ENCODE data around the gene CD2.
"Not testable (repeated sequence)": the region's sequence is repeated elsewhere in the genome, so short reads cannot be mapped to it uniquely, and the experiment has no call there.

CD2 gene

DNA sequence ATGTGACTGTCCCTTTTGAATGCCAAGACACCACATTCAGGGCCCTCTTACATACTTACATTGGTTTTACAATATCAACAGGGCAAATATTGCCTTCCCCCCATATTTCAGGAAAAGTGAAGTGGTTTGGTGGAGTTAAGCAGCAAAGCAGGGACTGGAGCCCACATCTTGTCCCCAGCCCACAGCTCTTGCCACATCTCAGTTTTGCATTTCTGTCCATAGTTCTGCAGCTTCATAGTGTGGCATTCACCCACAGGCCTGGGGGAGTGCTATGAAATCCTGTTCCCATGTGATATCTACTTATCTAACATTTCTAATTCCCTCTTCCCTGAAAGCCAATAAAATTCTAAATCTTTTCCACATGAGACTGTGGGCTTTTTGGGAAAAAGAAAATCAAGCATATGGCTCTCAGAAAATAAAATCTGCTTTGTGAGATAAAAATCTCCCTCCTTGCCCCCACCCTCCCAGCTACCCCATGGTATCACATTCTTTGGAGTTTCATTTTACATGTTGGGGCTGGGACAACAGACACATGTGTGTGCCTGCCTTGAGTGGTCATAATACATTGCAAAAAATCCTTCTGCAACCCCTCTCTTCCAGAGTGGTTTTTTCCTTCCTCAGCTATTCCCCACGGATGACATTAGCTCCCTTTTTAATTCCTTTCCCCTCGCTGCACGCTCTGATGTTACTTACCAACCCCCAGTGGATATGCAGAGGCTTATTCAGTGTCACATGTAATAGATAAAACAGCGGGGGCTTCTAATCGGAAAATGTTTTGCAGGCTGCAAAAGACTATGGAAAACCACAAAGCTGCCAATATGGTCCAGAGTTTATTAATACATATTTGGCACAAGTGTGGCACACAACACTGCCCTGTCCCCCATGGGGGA lies 20.5 kb upstream of the CD2 start:
- DNase-seq: no peak

DNA sequence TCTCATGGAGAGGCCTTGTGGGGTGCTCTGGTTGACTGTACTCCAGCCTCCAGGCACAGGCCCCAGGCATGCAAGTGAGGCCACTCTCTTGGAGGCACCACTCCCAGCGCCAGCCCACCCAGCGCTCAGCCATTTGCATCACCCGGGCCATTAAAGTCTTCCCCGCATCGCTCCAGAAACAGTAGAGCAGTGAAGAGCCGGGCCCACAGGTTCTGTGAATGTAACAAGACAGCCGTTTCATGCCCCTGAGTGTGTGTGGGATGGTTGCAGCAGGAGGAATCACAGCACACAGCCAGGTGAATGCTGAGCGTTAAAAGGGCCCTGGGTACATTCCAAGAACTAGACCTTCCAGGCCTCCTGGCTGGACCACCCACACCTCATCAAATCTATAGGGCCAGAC lies 19.0 kb upstream of the CD2 start:
- no peak for DNase-seq

DNA sequence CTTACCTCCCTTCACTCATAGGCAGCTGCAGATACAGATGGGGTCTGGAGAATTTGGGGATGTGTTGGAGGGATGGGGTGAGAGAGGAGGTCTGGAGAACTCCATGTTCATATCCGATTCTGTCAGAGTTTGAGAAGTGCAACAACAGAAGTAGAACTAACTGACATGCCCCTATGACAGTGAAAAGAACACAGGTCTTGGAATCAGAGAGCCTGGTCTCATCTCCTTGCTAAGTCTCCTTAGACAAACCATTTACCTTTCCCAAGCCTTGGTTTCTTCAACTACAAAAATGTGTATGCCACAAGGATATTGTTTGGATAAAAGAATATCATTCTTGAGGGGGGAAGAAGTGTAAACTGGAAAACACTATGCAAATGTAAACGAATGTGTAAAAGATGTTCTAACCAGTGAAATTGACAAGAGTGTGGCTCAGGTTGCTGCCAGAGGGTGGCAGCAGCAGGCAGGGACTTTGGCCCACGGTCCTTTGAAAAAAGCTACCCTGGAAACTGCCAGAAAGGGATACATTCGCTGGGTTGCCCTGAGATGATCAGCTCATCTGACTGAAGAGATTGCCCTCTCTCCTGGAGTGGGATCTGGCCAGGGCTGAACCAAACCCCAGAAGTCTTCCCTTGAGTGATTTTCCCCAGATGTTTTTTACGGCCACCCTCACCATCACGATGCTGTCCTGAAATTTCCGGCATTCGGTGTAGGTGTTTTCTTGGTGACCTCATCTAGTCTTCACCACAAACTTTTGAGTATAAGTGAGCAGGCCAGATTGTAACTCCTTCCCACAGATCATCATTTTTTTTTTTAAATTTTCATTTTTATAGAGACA lies 17.0 kb upstream of the CD2 start:
- DNase-seq: peak; percentile 60

DNA sequence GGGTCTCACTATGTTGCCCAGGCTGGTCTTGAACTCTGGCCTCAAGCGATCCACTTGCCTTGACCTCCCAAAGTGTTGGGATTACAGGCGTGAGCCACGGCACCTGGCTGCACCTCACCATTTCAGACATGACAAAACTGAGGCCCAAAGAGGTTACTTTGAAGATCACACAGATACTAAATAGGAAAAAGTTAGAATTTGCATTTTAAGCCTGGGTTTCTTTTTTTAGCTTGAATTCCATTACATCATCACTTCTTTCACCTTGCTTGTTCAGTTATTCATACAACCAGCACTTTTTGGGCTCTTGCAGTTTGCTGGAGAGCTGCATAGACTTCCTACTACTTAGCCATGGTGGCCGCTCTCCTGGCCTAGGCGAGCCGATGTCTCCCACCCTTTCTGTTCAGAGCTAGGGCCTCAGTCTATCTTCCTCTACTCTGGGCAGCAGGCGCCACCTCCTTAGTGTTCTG lies 16.3 kb upstream of the CD2 start:
- DNase-seq: no peak

DNA sequence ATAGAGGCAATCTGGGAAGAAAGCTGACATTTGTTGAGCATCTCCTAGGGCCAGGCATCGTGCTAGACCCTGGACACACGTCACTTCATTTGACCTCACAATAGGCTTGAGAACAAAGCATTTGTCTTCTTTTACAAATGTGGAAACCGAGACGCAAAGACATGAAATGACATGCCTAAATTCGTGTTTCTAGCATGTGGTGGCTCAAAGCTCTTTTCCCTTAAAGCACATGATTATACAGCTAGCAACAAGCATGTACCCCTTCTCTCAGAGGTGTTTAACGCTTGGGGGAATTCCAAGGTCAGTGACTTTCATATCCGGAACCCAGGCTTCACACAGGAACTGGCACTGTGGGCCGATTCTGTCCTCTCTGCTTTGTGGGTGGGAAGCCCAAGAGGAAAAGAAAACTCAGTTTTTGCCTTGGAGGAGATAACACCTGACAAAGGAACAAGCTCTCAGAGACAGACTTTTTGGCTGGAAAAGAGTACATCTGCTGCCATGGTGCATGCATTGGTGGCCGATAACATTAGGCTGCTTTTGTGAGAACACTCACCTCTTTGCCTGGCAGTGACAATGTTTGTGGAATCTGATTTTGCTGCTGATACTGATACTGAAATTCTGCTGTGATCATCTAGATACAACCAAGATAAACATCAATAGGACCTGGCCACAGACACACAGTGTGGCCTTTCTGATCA lies 15.4 kb upstream of the CD2 start:
- DNase-seq: no peak

DNA sequence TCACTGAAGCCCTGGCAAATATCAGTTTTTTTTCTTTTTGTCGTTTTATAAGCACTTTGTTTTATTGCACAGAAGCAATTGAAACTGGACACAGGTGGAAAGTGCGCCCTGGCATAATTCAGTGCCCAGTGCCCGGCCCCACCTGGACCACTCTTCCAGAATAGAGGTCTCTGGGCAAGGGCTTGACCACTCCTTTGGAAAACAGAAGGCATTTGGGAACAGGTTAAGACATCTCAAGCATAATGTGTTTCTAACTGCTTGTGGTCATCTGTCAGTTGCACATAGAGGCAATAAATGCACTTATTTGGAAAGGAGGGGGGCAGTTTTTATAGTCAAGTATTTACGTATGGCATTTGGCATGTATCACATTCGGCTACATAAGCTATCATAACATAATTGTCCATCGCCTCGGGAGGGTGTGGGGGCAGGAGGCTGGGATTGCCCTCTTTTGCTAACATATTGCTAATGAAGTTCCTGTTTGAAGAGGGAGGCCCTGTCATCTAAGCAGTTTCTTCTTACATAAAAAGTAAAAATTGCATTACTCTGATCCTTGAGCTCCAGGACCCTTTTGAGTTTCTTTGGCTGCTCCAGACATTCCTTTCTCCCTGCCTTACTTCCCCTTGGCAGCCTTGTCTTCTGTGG lies 14.7 kb upstream of the CD2 start:
- DNase-seq: no peak

DNA sequence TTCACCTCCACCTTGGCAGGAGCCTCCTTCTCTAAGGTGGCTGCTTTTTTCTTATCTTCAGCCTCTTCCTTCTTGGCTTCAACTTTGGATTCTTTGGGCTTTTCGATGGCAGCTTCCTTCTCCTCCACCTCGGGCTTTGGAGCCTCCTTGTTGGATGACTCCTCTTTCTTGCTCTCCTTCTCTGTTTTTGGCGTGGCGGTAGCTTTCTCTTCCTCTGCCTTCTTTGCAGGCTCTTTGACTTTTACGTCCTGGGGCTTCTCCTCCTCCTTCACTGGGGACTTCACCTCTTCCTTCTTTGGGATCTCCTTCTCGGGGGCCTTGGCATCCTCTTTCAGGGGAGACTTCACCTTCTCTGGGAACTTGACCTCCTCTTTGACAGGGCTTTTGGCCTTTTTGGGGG lies 13.9 kb upstream of the CD2 start:
- no peak for DNase-seq

DNA sequence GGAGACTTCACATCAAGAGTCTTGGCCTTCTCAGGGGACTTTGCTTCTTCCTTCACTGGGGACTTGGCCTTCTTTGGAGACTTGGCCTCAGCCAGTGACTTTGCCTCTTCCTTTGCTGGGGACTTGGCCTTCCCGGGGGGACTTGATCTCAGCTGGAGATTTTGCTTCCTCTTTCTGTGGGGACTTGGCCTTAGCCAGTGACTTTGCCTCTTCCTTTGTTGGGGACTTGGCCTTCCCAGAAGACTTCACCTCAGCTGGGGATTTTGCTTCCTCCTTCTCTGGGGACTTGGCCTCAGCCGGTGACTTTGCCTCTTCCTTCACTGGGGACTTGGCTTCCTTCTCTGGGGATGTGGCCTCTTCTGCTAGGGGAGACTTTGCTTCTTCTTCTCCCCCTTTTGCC lies 13.5 kb upstream of the CD2 start:
- DNase-seq: no peak

DNA sequence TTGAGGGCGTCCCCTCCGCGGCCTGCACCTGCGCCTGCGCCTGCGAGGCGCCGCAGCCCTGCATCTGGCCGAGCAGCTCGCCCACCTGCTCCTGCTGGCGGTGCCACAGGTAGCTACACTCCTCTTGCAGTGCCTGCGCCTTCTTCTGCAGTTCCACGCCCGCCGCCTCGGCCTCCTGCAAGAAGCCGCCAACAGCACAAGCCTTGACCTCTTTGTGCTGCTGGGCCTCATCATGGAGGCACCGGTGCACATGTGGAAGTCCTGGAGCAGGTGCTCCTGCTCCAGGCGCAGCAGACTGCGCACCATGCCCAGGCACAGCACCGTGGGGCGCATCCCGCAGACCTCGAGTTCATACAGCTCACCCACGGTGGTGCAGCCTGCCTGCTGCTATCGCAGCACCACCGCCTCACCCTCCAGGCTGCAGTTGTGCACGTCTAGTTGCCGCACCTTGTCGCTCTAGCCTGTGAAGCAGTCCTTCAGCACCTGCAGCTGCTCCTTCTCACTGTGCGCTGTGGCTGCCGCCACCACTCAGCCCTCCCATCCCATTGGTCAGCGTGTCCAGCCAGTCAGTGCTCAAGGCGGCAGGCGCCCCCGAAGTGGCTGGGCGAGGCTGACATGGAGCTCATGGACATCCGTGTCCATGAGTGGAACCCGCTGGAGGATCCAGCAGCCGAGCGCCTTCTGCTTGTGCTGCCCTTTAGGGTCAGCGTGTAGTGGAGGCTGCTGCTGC lies 12.2 kb upstream of the CD2 start:
- no peak for DNase-seq

DNA sequence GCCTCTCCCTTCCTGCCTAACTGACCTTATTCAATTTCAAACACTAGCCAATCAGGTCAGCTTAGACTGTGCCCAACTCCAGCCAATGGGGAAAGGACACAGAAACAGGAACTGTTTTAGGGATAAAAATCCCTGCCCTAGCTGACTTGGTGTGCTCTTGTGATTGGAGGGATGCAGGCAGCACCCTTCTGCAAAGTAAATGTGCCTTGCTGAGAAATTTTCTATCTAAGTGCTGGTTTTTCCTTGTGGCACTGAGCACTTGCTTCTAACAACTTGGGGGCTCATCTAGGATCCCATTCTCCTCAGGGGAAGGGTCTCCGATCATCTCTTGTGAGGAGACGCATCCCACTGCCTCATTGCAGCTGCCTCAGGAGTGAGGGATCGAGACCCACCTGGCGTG lies 10.7 kb upstream of the CD2 start:
- DNase-seq: no peak

DNA sequence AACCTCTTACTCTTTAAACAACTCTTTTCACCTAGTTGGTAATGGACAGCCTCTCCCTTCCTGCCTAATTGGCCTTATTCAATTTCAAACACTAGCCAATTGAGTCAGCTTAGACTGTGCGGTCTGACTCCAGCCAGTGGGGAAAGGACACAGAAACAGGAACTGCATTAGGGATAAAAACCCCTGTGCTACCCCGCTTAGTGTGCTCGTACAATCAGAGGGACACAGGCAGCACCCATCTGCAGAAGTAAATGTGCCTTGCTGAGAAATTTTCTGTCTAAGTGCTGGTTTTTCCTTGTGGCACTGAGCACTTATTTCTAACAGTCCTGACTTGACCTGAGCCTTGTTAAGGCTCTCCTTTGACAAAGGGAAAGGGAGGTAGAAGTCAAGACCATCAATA lies 6.0 kb upstream of the CD2 start:
- no peak for DNase-seq

DNA sequence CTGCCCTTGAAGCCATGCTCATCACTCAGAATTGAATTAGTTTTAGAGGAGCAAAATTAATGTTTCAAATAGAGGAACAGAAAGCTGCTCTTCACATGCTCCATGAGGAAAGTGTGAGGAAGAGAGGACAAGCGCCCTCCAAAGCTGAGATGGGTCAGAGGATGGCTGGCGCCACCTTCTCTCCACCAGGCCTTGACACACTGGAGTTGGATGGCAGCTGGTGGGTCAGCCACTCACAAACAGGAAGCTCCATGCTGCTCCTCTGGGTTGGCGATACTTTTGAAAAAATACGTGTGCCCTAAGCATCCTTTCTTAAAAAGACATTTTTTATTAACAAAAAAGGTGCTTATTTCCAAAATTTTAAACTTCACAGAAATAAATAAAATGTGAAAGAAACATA lies 3.1 kb upstream of the CD2 start:
- no peak for DNase-seq

DNA sequence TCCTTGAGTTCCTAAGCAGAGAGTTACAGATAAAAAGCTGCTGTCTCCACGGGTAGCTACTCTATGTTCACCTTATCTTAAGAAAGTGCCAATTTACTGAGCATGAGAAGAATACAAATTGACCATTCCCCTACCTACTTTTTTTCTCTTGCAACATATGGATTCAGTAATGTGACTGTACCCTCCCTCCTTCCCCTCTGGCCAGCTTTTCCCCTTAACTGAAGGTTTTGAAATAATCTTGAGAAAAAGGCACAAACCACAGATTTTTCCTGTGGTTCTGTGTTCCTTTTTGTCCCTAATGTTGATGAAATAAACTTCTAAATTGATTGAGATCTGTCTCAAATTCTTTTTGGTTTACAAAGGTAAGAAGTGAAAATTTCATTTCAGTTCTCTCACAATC lies 2.6 kb upstream of the CD2 start:
- DNase-seq: no peak

DNA sequence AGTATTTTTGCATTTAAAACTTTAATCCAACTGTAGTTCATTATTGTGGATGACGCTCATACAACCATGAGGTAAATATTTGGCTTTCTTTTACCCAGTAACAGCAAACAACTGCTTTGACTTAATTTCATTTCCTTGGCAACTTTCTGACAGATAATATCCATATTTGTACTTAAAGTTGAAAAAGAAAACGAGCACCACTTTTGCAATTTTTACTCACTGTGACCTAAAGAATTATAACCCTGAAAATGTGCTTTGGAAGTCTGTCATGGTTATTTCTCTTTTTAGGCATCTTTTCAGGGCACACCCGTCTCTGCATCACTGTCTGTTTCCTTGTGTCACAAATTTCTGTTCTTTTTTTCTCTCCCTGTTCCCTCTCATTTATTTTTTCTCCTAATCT lies 918 bp upstream of the CD2 start:
- no peak for DNase-seq

DNA sequence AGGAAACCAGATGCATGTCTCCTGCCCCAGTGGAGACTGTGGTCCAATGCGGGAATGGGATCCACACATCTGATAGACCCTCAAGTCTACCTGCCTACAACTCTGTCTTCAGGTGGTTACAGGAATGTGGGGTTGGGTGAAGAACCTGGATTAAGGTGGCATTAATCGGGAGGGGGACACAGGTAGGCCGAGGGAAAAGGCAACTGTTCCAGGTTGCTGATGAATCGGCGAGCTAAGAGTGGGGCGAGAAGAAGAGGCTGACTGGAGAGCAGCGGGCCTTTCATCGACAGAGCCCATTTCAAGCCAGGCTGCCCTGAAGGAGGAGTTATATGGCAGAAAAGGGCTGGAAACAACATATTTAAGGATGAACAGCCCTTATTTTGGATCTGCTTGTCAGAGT lies 836 bp downstream of the CD2 start:
- no peak for DNase-seq

DNA sequence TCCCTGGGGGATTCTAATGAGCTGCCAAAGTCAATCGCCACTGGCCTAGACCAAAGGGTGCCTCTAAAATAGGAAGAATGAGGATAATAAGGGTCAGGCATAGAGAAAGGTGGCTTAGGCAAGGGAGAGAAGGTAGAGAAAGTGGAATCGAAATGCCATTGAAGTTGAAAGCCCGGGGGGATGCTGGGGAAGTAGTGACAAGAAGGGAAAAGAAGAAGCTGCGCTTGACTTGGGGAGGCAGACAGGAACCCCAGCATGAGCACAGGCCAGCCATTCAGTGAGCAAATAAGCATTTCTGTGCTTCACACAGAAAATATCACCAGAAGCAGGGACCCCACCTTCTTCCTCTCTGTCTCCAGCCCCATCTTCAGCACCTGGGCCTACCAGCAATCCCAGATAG lies 1.5 kb downstream of the CD2 start:
- no peak for DNase-seq

DNA sequence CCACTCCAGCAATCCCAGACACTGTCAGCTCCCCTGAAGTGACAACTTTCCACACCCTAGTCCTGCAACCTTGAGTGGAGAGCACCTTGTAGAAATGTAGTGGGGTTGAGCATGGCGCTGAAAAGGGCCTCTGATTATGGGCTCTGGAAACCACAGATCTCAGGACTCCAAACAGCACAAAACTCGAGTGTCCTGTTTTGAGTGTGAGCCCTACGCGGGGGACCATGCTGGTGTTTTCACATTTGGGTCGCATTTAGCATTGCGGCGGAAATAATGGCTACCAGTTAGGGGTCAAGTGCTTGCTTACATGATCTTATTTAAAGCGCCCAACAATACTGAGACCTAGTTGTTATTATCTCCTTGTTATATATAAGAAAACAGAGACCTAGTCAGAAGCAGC lies 1.9 kb downstream of the CD2 start:
- DNase-seq: not testable (repeated sequence)

DNA sequence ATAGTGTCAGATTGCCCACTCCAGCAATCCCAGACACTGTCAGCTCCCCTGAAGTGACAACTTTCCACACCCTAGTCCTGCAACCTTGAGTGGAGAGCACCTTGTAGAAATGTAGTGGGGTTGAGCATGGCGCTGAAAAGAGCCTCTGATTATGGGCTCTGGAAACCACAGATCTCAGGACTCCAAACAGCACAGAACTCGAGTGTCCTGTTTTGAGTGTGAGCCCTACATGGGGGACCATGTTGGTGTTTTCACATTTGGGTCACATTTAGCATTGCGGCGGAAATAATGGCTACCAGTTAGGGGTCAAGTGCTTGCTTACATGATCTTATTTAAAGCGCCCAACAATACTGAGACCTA lies 4.2 kb downstream of the CD2 start:
- not testable (repeated sequence) for DNase-seq

DNA sequence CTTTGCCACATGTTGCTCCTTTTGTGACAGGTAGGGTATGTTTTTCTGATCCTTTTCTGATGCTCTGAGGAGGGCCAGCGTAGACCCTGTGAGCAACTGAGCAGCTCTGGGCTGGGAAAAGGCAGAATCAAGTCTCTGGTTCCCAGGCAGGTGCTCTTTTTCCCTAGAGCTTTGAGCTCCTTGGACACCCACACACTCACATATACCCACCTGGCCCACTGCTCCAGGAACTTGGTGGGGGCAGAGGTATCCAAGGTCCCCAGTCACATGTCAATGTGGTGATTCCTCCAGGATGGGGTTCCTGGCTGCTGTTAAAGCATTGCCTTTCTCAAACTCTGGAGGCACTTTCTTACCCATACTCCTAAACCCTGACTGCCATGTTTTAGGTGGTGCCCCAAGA lies 5.4 kb downstream of the CD2 start:
- DNase-seq: no peak

DNA sequence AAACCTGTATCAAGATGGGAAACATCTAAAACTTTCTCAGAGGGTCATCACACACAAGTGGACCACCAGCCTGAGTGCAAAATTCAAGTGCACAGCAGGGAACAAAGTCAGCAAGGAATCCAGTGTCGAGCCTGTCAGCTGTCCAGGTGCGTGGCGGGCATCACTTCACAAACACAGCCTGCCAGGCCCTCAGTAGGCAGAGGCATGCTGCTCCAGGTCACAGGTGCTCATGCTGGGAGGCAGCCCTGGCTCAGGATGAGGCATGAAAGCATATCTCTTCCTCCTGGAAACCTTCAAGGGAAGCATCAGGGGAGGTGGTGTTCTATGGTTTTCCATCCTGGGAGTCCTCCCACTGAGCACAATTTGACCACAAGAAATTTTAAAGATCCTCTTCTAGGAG lies 6.3 kb downstream of the CD2 start:
- DNase-seq: no peak

DNA sequence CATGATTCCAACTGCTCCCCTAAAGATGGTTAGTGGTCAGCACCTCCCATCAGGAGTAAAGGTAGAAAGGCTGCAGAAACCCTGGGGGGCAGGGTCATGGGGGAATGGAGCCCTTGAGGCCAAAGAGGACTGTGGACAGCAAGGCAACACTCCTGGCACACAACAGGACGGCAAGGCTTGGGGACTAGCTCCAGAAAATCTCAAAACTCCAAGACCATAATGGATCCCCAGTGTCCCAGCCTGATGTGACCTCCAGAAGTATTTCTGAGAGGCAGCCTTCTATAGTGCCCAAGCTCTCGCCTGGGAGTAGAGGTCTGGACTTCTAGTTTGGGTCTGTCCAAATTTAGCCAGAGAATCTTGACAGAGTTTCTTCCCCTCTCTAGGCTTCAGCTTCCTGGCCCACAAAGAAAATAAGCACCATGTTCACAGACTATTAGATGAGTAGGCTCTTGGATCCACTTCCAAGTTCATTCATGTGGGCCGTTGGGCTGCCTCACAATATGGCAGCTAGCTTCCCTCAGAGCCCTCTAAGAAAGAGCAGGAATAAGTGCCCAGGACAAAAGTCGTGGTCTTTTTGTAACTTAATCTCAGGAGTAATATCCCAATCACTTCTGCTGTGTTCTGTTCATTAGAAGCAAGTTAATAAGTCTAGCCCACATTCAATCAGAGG lies 6.9 kb downstream of the CD2 start:
- DNase-seq: no peak

DNA sequence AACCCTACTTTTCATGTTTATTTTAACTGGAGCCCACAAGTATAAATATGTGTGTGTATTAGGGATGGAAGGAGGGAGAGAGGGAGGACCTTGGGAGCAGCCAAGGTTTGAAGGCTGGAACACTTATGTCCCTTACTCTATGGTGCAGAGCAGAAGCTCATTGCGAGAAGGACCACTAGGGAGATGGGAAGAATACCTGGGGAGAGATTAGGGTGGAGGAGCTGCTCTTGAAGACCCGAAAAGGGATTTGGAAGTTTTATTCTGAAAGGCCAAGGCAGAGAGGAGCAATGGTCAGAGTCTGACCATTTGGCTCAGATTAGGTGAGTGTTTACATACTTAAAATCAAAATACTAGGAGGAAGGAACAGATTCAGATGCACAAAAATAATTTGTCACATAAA lies 8.1 kb downstream of the CD2 start:
- DNase-seq: no peak
